GM13977 (cell line): ENCODE measurements around the gene BARHL1.

Experiments used
- DNase-seq: peaks from one replicate; pipeline ENCODE4 v3.0.0; 2012; ENCODE audit warnings: low spot score
- CTCF ChIP-seq: IDR thresholded peaks from 2 replicates; pipeline ENCODE4 v1.5.1; 2012; ENCODE audit warnings: mild to moderate bottlenecking, control low read depth; ENCODE audit not compliant: insufficient read depth; ENCODE audit errors: extremely low read depth, missing control alignments
- in situ Hi-C: fragments of 300-500 bp; cut with MboI; formaldehyde crosslinking; loops from one replicate; pipeline ENCODE4 v1.12.0; 2022; ENCODE audit warnings: low sequenced_read_pairs, low pct_unique_long_range_greater_than_20kb, mixed read lengths, inconsistent platforms; ENCODE audit not compliant: unreplicated experiment

Gene BARHL1

GRCh38 chr9:132541870-132542830, 40.3 kb upstream of the BARHL1 start:
- in situ Hi-C loops: no loop called here

GRCh38 chr9:132543251-132543650, 39.2 kb upstream of the BARHL1 start:
- in situ Hi-C loops: no loop called here
- TF ChIP-seq CTCF: no peak
- DNase-seq: no peak

More at GRCh38 chr9:132541870-132542830, 40.3 kb upstream of the BARHL1 start:
- TF ChIP-seq CTCF: no peak
- no peak for DNase-seq

- in situ Hi-C loops: no loop called here
- TF ChIP-seq CTCF: no peak
- no peak for DNase-seq
Measured at GRCh38 chr9:132543960-132544359, 38.4 kb upstream of the BARHL1 start.

GRCh38 chr9:132545578-132545977, 36.8 kb upstream of the BARHL1 start:
- in situ Hi-C loops: no loop called here
- DNase-seq: no peak
- no peak for TF ChIP-seq CTCF

GRCh38 chr9:132546148-132547051, 36.0 kb upstream of the BARHL1 start:
- peak; percentile 28 for TF ChIP-seq CTCF
- no peak for DNase-seq
- in situ Hi-C loops: no loop called here

GRCh38 chr9:132547052-132547431, 35.4 kb upstream of the BARHL1 start:
- DNase-seq: no peak
- no peak for TF ChIP-seq CTCF
- in situ Hi-C loops: no loop called here
